GM19025 (cell line): ENCODE measurements around the gene NUAK2.

Experiments used
- ATAC-seq: cut with Tn5 transposase; IDR thresholded peaks from one replicate; pipeline ENCODE4 v1.9.1; 2021; ENCODE audit warnings: mild to moderate bottlenecking, low read depth, moderate library complexity; ENCODE audit not compliant: unreplicated experiment

The NUAK2 gene

GRCh38 chr1:205275916-205276688, 45.4 kb downstream of the NUAK2 start:
- no peak for ATAC-seq

- ATAC-seq, result no peak
Observed at GRCh38 chr1:205275133-205275532, 46.4 kb downstream of the NUAK2 start.

GRCh38 chr1:205274041-205274691, 47.4 kb downstream of the NUAK2 start:
- ATAC-seq, result no peak

GRCh38 chr1:205273551-205273982, 48.0 kb downstream of the NUAK2 start:
- ATAC-seq, result no peak

GRCh38 chr1:205272536-205272935, 49.0 kb downstream of the NUAK2 start:
- no peak for ATAC-seq

- no peak for ATAC-seq
Observed at GRCh38 chr1:205271745-205272144, 49.8 kb downstream of the NUAK2 start.

GRCh38 chr1:205271277-205271676, 50.3 kb downstream of the NUAK2 start:
- ATAC-seq, result no peak

GRCh38 chr1:205270764-205271163, 50.8 kb downstream of the NUAK2 start:
- no peak for ATAC-seq

- ATAC-seq, result no peak
Observed at GRCh38 chr1:205270271-205270670, 51.3 kb downstream of the NUAK2 start.

GRCh38 chr1:205269711-205270110, 51.8 kb downstream of the NUAK2 start:
- no peak for ATAC-seq

GRCh38 chr1:205268846-205269680, 52.5 kb downstream of the NUAK2 start:
- ATAC-seq, result no peak

GRCh38 chr1:205267306-205267902, 54.1 kb downstream of the NUAK2 start:
- ATAC-seq, result no peak

GRCh38 chr1:205266611-205267305, 54.8 kb downstream of the NUAK2 start:
- no peak for ATAC-seq

GRCh38 chr1:205263580-205264190, 57.9 kb downstream of the NUAK2 start:
- ATAC-seq, result no peak

GRCh38 chr1:205262731-205263171, 58.8 kb downstream of the NUAK2 start:
- no peak for ATAC-seq

GRCh38 chr1:205261946-205262691, 59.4 kb downstream of the NUAK2 start:
- ATAC-seq, result no peak

- ATAC-seq, result no peak
Observed at GRCh38 chr1:205260948-205261732, 60.4 kb downstream of the NUAK2 start.

GRCh38 chr1:205259998-205260397, 61.5 kb downstream of the NUAK2 start:
- ATAC-seq, result no peak
